NCI-H2171 (cell line): Measurements from ENCODE around the gene SQSTM1.

ENCODE experiments used
- DNase-seq: peaks from one replicate; lab custom pipeline; 2025; lab: John Stamatoyannopoulos, UW

SQSTM1 gene

GRCh38 chr5:179806250-179807048, 14.3 kb upstream of the SQSTM1 start, which contains the start of gene MGAT4B:
MGAT4B (minus strand) TSS chr5:179806866; CDS start chr5:179806583, 283 bp downstream.
- DNase-seq, result no peak

GRCh38 chr5:179812135-179812825, 8.4 kb upstream of the SQSTM1 start:
- DNase-seq, result no peak

- DNase-seq, result no peak
These were observed 7.6 kb upstream of the SQSTM1 start for GRCh38 chr5:179812997-179813607.

GRCh38 chr5:179814090-179814489, 6.6 kb upstream of the SQSTM1 start:
- DNase-seq, result no peak

GRCh38 chr5:179815491-179816249, 5.0 kb upstream of the SQSTM1 start:
- no peak for DNase-seq

GRCh38 chr5:179816401-179816795, 4.3 kb upstream of the SQSTM1 start:
- DNase-seq, result no peak

GRCh38 chr5:179816796-179817469, 3.8 kb upstream of the SQSTM1 start:
- DNase-seq, result no peak

GRCh38 chr5:179817470-179817840, 3.2 kb upstream of the SQSTM1 start:
- no peak for DNase-seq

GRCh38 chr5:179817890-179818745, 2.6 kb upstream of the SQSTM1 start:
- no peak for DNase-seq

- DNase-seq, result no peak
These were observed 1.9 kb upstream of the SQSTM1 start for GRCh38 chr5:179818746-179819295.

GRCh38 chr5:179819296-179820126, 1.2 kb upstream of the SQSTM1 start:
- DNase-seq, result no peak

GRCh38 chr5:179820127-179820482, 600 bp upstream of the SQSTM1 start:
- DNase-seq, result no peak

GRCh38 chr5:179821298-179822058, 773 bp downstream of the SQSTM1 start:
- no peak for DNase-seq

GRCh38 chr5:179822059-179822432, 1.3 kb downstream of the SQSTM1 start:
- DNase-seq, result no peak

- no peak for DNase-seq
These were observed 1.8 kb downstream of the SQSTM1 start for GRCh38 chr5:179822444-179822990.

GRCh38 chr5:179823937-179824744, 3.4 kb downstream of the SQSTM1 start:
- no peak for DNase-seq

- no peak for DNase-seq
These were observed 4.0 kb downstream of the SQSTM1 start for GRCh38 chr5:179824745-179825112.
